Rectal smooth muscle tissue (tissue), 1 donor: ENCODE measurements around the gene CCDC141.

Source experiments
- H3K27ac ChIP-seq: one replicate; pipeline ENCODE4 v1.7.0; 2013; ENCODE audit warnings: low read depth, low read length, inconsistent platforms
- H3K27me3 ChIP-seq: one replicate; pipeline ENCODE4 v1.7.0; 2013; ENCODE audit warnings: low read length; ENCODE audit not compliant: control insufficient read depth, insufficient read depth
- H3K36me3 ChIP-seq: one replicate; pipeline ENCODE4 v1.7.0; 2013; ENCODE audit warnings: low read length; ENCODE audit not compliant: control insufficient read depth, insufficient read depth
- H3K4me1 ChIP-seq: one replicate; pipeline ENCODE4 v1.7.0; 2013; ENCODE audit warnings: low read length; ENCODE audit not compliant: control insufficient read depth, insufficient read depth
- H3K4me3 ChIP-seq: one replicate; pipeline ENCODE4 v1.7.0; 2013; ENCODE audit warnings: low read length
- H3K9ac ChIP-seq: one replicate; pipeline ENCODE4 v1.7.0; 2013; ENCODE audit warnings: low read length

Gene CCDC141

DNA sequence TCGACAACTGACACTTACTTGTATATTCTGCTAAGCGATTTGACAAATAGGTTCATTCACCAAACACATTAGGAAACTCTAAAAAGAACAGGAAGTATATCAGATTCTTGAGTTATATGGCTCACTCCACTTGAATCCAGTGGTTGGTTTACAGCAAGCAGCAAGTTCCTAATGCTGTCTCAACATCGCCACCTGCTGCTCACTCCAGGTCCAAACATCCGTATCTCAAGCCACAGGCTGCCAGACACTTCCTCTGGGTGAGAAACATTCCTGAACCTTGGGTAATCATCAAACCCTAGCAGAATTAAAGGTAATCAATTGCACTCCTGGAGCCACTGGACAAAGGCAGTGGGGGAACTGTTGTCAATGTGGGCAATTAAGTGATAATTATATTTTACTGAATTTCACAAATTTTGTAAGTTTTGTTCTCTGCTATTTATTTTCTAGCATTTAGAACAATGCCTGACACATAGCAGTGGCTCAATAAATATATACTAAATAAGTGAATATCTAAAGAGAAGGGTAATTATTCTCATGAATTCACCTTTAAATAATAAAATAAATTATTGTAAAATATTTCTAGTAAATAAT, 135.6 kb downstream of the CCDC141 start:
- H3K27me3 ChIP-seq: no peaks in the 10 kb centered on the region
- no peaks in the 10 kb centered on the region for H3K36me3 ChIP-seq
- H3K27ac ChIP-seq: no peak overlapping the region
- no peak overlapping the region for H3K4me3 ChIP-seq
- no peak overlapping the region for H3K9ac ChIP-seq
- H3K4me1 ChIP-seq: no peaks in the 10 kb centered on the region

- H3K4me1 ChIP-seq: no peaks in the 10 kb centered on the region
- H3K9ac ChIP-seq: no peak overlapping the region
- H3K27ac ChIP-seq: no peak overlapping the region
- no peak overlapping the region for H3K4me3 ChIP-seq
- H3K36me3 ChIP-seq: no peaks in the 10 kb centered on the region
- no peaks in the 10 kb centered on the region for H3K27me3 ChIP-seq
Measured at GRCh38 chr2:178913049-178913441, 136.9 kb downstream of the CCDC141 start.

GRCh38 chr2:178912416-178913048, 137.4 kb downstream of the CCDC141 start:
- H3K27ac ChIP-seq: no peak overlapping the region
- H3K4me3 ChIP-seq: no peak overlapping the region
- H3K9ac ChIP-seq: no peak overlapping the region
- no peaks in the 10 kb centered on the region for H3K27me3 ChIP-seq
- H3K36me3 ChIP-seq: no peaks in the 10 kb centered on the region
- H3K4me1 ChIP-seq: no peaks in the 10 kb centered on the region

DNA sequence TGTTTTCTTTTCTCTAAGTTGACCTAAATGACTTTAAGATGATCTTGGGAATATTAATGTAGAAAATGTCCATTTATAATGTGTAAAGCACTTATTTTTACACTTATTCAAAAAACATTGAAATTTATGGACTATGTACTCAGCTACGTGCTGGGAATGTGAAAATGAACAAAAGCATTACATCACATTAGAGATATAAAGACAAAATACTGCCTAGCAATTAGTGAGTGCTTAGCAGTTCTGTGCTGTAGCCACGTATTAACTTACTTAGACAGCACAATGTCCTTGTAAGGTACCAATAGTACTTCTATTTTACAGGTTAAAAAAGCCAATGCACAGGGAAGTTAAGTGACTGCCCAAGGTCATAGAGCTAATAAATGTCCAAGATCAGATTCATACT, 138.9 kb downstream of the CCDC141 start:
- Histone ChIP-seq H3K27ac (no peak overlapping the region), H3K4me3 (no peak overlapping the region), H3K4me1 (no peaks in the 10 kb centered on the region), H3K36me3 (no peaks in the 10 kb centered on the region), H3K9ac (no peak overlapping the region), H3K27me3 (no peaks in the 10 kb centered on the region)

DNA sequence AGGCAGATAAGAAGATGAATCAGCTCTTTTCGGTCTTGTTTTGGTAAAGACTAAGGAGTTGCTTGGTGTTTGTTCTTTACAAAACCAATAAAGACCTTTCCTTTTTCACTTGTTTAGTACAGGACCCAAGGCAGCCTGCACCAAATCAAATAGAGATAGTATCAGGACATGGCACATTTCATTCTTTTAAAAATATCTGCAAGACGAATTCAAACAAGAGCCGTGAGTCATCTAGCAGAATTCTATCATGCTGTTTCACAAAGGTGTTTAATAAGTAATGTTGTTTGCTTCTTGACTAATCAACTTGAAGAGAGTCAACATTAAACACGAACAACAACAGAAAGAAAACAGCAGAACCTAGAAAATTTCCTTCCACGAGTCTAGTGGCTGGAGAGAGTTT, 139.9 kb downstream of the CCDC141 start:
- no peak overlapping the region for H3K27ac ChIP-seq
- no peaks in the 10 kb centered on the region for H3K4me1 ChIP-seq
- no peaks in the 10 kb centered on the region for H3K27me3 ChIP-seq
- H3K4me3 ChIP-seq: no peak overlapping the region
- H3K36me3 ChIP-seq: no peaks in the 10 kb centered on the region
- H3K9ac ChIP-seq: no peak overlapping the region

DNA sequence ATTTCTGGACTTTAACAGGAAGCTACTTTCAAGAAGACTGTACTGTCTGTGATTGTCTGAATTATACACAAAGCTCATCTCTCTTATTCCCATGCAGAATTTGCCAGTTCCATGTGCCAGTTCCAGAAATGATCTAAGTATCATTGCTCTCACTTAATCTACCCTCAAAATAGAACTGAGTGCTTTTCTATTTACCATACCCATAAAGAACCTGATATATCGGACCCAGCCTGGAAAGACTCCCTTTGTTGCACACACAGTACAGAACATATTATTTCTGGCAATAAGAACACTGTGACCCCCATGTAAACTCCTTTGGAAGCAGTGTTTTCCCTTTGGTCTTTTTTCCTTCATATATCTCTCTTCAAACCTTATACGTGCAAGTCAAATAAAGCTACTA, 140.4 kb downstream of the CCDC141 start:
- H3K36me3 ChIP-seq: no peaks in the 10 kb centered on the region
- H3K4me1 ChIP-seq: no peaks in the 10 kb centered on the region
- no peak overlapping the region for H3K27ac ChIP-seq
- H3K9ac ChIP-seq: no peak overlapping the region
- no peak overlapping the region for H3K4me3 ChIP-seq
- no peaks in the 10 kb centered on the region for H3K27me3 ChIP-seq

DNA sequence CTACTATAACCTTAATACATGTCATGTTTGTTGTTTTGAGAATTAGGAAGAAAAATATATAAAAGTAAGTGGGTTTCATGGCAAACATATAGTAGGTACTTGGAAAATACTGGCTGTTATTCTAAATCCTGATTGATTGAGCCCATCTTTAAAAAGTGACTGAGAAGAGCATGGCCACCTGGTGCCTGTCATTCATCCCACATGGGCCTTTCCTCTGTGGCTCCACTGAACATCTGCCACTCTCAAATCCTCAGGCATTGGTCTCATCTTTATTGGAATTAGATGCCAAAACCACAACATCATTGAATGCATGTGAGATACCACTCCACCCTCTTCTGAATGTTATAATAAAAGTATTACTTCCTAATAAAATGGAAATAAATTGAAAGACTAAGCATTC, 141.1 kb downstream of the CCDC141 start:
- no peaks in the 10 kb centered on the region for H3K4me1 ChIP-seq
- no peak overlapping the region for H3K27ac ChIP-seq
- no peak overlapping the region for H3K9ac ChIP-seq
- no peaks in the 10 kb centered on the region for H3K36me3 ChIP-seq
- no peak overlapping the region for H3K4me3 ChIP-seq
- H3K27me3 ChIP-seq: no peaks in the 10 kb centered on the region

DNA sequence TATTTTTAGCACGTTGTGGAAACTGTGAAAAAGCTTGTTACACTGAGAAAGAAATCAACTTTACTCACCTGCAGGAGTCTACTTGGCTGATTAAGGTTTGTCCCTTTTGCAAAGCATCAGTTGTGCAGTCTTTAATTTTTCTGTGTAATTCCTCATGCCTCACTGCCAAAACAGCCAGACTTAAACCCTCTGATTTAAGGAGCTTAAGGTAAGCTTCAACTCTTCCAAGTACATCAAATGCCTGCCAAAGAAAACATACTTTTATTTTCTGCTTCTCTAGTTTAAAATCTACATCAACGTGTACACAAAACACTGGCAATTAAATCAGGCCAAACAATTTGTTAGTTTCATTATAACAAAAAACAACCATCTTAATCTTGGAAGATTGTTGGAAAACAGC, 144.7 kb downstream of the CCDC141 start:
- Histone ChIP-seq H3K27me3 (no peaks in the 10 kb centered on the region), H3K4me3 (no peak overlapping the region), H3K27ac (no peak overlapping the region), H3K9ac (no peak overlapping the region), H3K36me3 (no peaks in the 10 kb centered on the region), H3K4me1 (no peaks in the 10 kb centered on the region)

DNA sequence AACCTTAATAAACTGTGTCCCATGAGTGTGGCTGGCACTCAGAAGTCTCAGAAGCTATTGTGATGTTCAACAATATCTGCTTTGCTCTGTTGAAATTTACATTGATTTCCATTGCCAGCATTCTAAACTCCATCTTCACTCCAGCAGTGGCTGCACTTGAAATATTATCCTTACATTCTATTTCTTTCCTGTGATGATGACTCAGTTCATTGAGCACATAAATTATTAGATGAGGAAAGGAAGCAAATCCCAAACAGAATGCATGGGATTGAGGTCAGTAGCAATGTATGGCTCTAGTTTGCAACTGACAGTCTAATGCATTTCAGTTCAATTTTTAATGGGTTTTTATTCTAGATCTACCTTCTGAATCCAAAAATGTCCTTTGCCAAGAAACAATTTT, 150.3 kb downstream of the CCDC141 start:
- H3K27ac ChIP-seq: no peak overlapping the region
- no peak overlapping the region for H3K9ac ChIP-seq

DNA sequence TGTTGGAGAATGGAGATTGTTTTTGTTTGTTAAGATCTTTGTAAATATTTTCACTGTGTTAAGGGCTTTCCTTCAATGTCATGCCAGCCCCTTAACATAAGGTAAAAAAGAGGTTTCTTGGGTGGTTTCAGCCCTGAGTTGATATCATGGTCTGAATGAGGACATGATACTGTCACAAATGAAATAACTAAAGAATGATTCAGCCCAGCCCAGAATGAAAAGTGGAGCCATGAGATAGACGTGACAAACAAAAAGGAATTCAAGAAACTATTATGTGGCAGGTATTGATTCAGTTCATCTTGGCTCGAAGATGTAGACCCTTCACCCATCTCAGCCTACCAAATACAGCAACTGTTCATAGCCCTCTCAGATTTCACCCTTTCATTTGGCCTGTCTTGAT, 154.1 kb downstream of the CCDC141 start:
- no peaks in the 10 kb centered on the region for H3K4me1 ChIP-seq
- H3K36me3 ChIP-seq: no peaks in the 10 kb centered on the region
- no peak overlapping the region for H3K9ac ChIP-seq
- H3K4me3 ChIP-seq: no peak overlapping the region
- H3K27me3 ChIP-seq: no peaks in the 10 kb centered on the region
- H3K27ac ChIP-seq: no peak overlapping the region

More for the DNA sequence above, 150.3 kb downstream of the CCDC141 start:
- no peaks in the 10 kb centered on the region for H3K27me3 ChIP-seq
- no peaks in the 10 kb centered on the region for H3K4me1 ChIP-seq
- H3K36me3 ChIP-seq: no peaks in the 10 kb centered on the region
- H3K4me3 ChIP-seq: no peak overlapping the region

DNA sequence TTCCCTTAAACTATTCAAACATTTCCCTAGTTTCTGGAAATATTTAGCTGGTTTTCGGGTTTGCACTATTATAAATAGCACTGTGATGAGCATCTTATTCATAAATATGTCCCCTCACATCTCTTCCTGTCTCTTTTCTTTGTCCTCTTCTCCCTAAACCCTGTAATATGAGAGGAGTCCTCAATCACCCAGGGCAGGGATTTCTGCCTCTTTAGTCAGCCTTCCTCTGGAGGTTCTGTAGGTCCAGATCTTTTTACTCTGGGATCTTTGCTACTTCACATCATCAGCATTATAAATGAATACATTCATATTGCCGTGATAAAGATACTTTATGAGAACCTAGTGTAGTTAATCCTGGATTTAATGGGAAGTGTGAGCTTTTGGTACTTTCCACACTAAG, 154.8 kb downstream of the CCDC141 start:
- Histone ChIP-seq H3K4me1 (no peaks in the 10 kb centered on the region), H3K36me3 (no peaks in the 10 kb centered on the region), H3K9ac (no peak overlapping the region), H3K27me3 (no peaks in the 10 kb centered on the region), H3K4me3 (no peak overlapping the region), H3K27ac (no peak overlapping the region)

DNA sequence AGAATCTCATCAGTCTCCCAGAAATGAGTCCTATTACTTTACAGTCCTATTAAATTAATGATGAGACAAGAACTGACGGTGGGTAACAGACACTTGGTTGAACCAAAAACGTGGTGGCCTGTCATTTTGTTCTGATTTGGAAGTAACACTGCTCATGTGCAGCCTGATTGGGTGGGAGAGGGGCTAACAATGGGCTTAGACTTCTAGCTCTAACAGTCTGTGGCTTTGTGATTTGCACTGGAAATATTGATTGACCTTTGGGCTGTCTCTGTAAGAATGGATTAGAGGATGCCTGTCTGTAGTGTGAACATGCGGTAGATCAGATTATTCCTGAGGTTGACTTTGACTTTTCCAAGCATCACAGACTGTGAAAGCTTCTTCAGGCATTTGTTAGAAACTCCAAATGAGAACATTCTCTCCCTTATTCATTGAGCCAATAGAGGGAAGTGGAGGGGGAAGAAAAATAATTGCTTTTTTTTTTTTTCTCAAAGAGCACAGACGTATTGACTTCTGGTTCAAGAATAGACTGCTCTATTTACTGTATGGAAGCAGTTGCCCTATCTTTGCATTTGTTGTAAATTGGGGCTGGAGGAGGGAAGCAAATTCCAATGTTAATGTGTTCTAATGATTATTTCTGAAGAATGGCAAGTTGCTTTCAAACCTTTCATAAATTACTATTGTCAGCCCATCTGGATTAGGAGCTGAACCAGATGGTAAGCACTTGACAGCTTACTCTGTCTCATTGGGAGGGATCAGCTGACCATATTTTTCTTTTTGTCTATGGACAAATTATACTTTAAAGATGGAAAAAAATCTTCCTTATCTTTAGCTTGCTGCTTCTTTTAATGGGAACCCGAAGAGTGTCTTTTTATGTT, 156.9 kb downstream of the CCDC141 start:
- Histone ChIP-seq H3K9ac (no peak overlapping the region), H3K27me3 (no peaks in the 10 kb centered on the region), H3K4me1 (no peaks in the 10 kb centered on the region), H3K4me3 (no peak overlapping the region), H3K36me3 (no peaks in the 10 kb centered on the region), H3K27ac (no peak overlapping the region)
